Skeletal muscle satellite cell (primary cell): Measurements from ENCODE around the gene CAPN10.

ENCODE experiments used
- H3K27me3 ChIP-seq: 2 replicates; pipeline ENCODE4 v1.7.0; 2013; ENCODE audit warnings: low read length; ENCODE audit not compliant: control insufficient read depth, insufficient read depth
- H3K36me3 ChIP-seq: 2 replicates; pipeline ENCODE4 v1.7.0; 2013; ENCODE audit warnings: mild to moderate bottlenecking, control low read depth, low read length; ENCODE audit not compliant: insufficient read depth
- H3K4me1 ChIP-seq: 2 replicates; pipeline ENCODE4 v1.7.0; 2013; ENCODE audit warnings: low read length; ENCODE audit not compliant: control insufficient read depth, insufficient read depth
- H3K4me2 ChIP-seq: 2 replicates; pipeline ENCODE4 v1.7.0; 2013; ENCODE audit warnings: mild to moderate bottlenecking, low read length
- H3K4me3 ChIP-seq: 2 replicates; pipeline ENCODE4 v1.7.0; 2013; ENCODE audit warnings: low read length
- H3K9ac ChIP-seq: 2 replicates; pipeline ENCODE4 v1.7.0; 2013; ENCODE audit warnings: mild to moderate bottlenecking, low read depth, low read length, moderate library complexity
- H3K9me3 ChIP-seq: replicated peaks from 2 replicates; pipeline ENCODE4 v1.7.0; 2013; ENCODE audit warnings: mild to moderate bottlenecking, control low read depth, low read length

CAPN10 gene

GRCh38 chr2:240565333-240566202 lies 21.0 kb upstream of the CAPN10 start:
- H3K4me1 ChIP-seq: peaks cover 48% of the 10 kb centered on the region
- H3K4me2 ChIP-seq: peak overlapping the region; percentile 78
- peak overlapping the region; percentile 44 for H3K9ac ChIP-seq
- H3K9me3 ChIP-seq: no peaks in the 10 kb centered on the region
- no peaks in the 10 kb centered on the region for H3K27me3 ChIP-seq
- H3K36me3 ChIP-seq: peaks cover 3% of the 10 kb centered on the region
- H3K4me3 ChIP-seq: peak overlapping the region; percentile 36

GRCh38 chr2:240566203-240567136 lies 20.1 kb upstream of the CAPN10 start:
- H3K9ac ChIP-seq: peak overlapping the region; percentile 44
- H3K36me3 ChIP-seq: peaks cover 3% of the 10 kb centered on the region
- peak overlapping the region; percentile 100 for H3K4me2 ChIP-seq
- peaks cover 44% of the 10 kb centered on the region for H3K4me1 ChIP-seq
- H3K4me3 ChIP-seq: peak overlapping the region; percentile 90
- H3K27me3 ChIP-seq: no peaks in the 10 kb centered on the region
- H3K9me3 ChIP-seq: no peaks in the 10 kb centered on the region

GRCh38 chr2:240567137-240567871 lies 19.2 kb upstream of the CAPN10 start:
- Histone ChIP-seq H3K4me1 (peaks cover 39% of the 10 kb centered on the region), H3K36me3 (peaks cover 3% of the 10 kb centered on the region), H3K4me2 (peak overlapping the region; percentile 100), H3K9ac (peak overlapping the region; percentile 78), H3K4me3 (peak overlapping the region; percentile 90), H3K27me3 (no peaks in the 10 kb centered on the region), H3K9me3 (no peaks in the 10 kb centered on the region)

GRCh38 chr2:240567872-240568677 lies 18.5 kb upstream of the CAPN10 start, which contains the start of gene RNPEPL1:
TSS of gene RNPEPL1 (plus strand) at chr2:240568484. CDS start at chr2:240568587, 103 bp downstream.
- peak within 1 kb of the TSS; percentile 78 for H3K9ac ChIP-seq
- H3K36me3 ChIP-seq: no peaks in the 10 kb centered on the region
- peak within 1 kb of the TSS; percentile 100 for H3K4me2 ChIP-seq
- H3K4me3 ChIP-seq: peak within 1 kb of the TSS; percentile 90
- H3K27me3 ChIP-seq: no peaks in the 10 kb centered on the region
- no peaks in the 10 kb centered on the region for H3K9me3 ChIP-seq
- peaks cover 39% of the 10 kb centered on the region for H3K4me1 ChIP-seq

GRCh38 chr2:240568678-240569522 lies 17.6 kb upstream of the CAPN10 start:
- no peaks in the 10 kb centered on the region for H3K27me3 ChIP-seq
- no peaks in the 10 kb centered on the region for H3K9me3 ChIP-seq
- H3K4me2 ChIP-seq: peak overlapping the region; percentile 81
- H3K9ac ChIP-seq: peak overlapping the region; percentile 66
- H3K36me3 ChIP-seq: no peaks in the 10 kb centered on the region
- peaks cover 39% of the 10 kb centered on the region for H3K4me1 ChIP-seq
- H3K4me3 ChIP-seq: peak overlapping the region; percentile 78

GRCh38 chr2:240569523-240569997 lies 17.0 kb upstream of the CAPN10 start:
- no peaks in the 10 kb centered on the region for H3K27me3 ChIP-seq
- H3K4me2 ChIP-seq: peak overlapping the region; percentile 81
- H3K4me1 ChIP-seq: peaks cover 39% of the 10 kb centered on the region
- peak overlapping the region; percentile 78 for H3K4me3 ChIP-seq
- H3K36me3 ChIP-seq: peaks cover 2% of the 10 kb centered on the region
- no peaks in the 10 kb centered on the region for H3K9me3 ChIP-seq
- no peak overlapping the region for H3K9ac ChIP-seq

GRCh38 chr2:240569998-240570530 lies 16.5 kb upstream of the CAPN10 start:
- Histone ChIP-seq H3K4me2 (peak overlapping the region; percentile 81), H3K9me3 (no peaks in the 10 kb centered on the region), H3K4me3 (peak overlapping the region; percentile 78), H3K9ac (no peak overlapping the region), H3K27me3 (no peaks in the 10 kb centered on the region), H3K4me1 (peaks cover 39% of the 10 kb centered on the region), H3K36me3 (peaks cover 7% of the 10 kb centered on the region)

- Histone ChIP-seq H3K9me3 (no peaks in the 10 kb centered on the region), H3K4me2 (no peak overlapping the region), H3K9ac (no peak overlapping the region), H3K36me3 (peaks cover 9% of the 10 kb centered on the region), H3K27me3 (no peaks in the 10 kb centered on the region), H3K4me1 (peaks cover 34% of the 10 kb centered on the region), H3K4me3 (no peak overlapping the region)
Measured at GRCh38 chr2:240570531-240571313, 15.8 kb upstream of the CAPN10 start.

- H3K27me3 ChIP-seq: no peaks in the 10 kb centered on the region
- peaks cover 16% of the 10 kb centered on the region for H3K36me3 ChIP-seq
- no peak overlapping the region for H3K4me2 ChIP-seq
- no peaks in the 10 kb centered on the region for H3K9me3 ChIP-seq
- no peak overlapping the region for H3K9ac ChIP-seq
- H3K4me3 ChIP-seq: no peak overlapping the region
- H3K4me1 ChIP-seq: peaks cover 28% of the 10 kb centered on the region
Measured at GRCh38 chr2:240571314-240571973, 15.1 kb upstream of the CAPN10 start.
